ENCODE measurements around the gene LRRC4C. TPM values are rescaled to one million over a fixed set of nuclear protein-coding genes. Genes with fewer than 3 reads are reported as not detected.

Gene LRRC4C
- total and polyA plus RNA-seq, 2 donors (not counting 3 experiments of a cell fraction or from before 2014, with no cell fraction given), result not detected

DNA sequence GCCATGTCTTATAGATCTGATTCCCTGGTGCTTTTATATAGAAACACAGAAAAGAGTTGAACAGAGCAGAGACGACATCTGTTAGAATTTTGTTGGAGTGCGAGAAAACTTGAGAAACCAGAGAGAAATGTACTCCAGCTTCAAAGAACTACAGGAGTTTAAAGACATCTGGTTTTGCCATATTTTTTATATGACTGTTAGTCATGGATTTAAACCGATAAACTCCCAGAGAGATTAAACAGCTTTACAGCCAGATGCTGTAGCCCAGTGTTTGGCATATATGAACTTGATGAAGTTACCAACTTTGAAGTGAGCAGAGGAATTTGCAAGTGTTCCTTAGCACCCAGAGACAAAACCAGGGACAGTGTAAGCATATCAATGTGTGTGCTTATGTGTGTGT lies 1083.1 kb downstream of the LRRC4C start:
- no peaks in the 10 kb centered on the region for H3K36me3 ChIP-seq (ENCODE audit: control insufficient read depth in 2 of 2, extremely low read depth in 1 of 2, insufficient read depth in 2 of 2, low read length in 2 of 2)
- no peaks in the 10 kb centered on the region for H3K27me3 ChIP-seq (ENCODE audit: control insufficient read depth in 2 of 2, insufficient read depth in 2 of 2, low read length in 2 of 2)

More for the DNA sequence above, 1083.1 kb downstream of the LRRC4C start:
- POLR2A ChIA-PET, result no interaction called here
- Histone ChIP-seq H4K20me1 (replicated peaks; ENCODE audit: control insufficient read depth, extremely low read depth, insufficient read depth, low read length) (no peaks in the 10 kb centered on the region), H3K4me2 (ENCODE audit: insufficient read depth, low read length) (no peak overlapping the region), H3K9me3 (replicated peaks; ENCODE audit: control insufficient read depth, insufficient read depth, low read length) (no peaks in the 10 kb centered on the region), H3K4me1 (ENCODE audit: control insufficient read depth, extremely low read depth, insufficient read depth, low read length) (no peaks in the 10 kb centered on the region), H3K9ac (replicated peaks; ENCODE audit: extremely low read depth, insufficient read depth, low read length) (no peak overlapping the region), H3K27ac (ENCODE audit: insufficient read depth, low read depth, low read length) (no peak overlapping the region), H3K79me2 (ENCODE audit: control insufficient read depth, insufficient read depth, low read length) (no peaks in the 10 kb centered on the region), H3K4me3 (replicated peaks in 1 of 3; ENCODE audit: insufficient read depth in 1 of 3, low read depth in 1 of 3, low read length in 3 of 3) (no peak overlapping the region), H3K9me1 (replicated peaks; ENCODE audit: control insufficient read depth, extremely low read depth, insufficient read depth, low read length) (no peaks in the 10 kb centered on the region), H2AFZ (ENCODE audit: low read depth, low read length) (no peak overlapping the region)
- no TSS peak for BruUV-seq (replicated peaks)
- FAIRE-seq, result no peak
- CTCF ChIA-PET, result no interaction called here
- dilution Hi-C loops (cut with MboI; ENCODE audit: extremely low pct_ligation_motif_present, low sequenced_read_pairs), result no loop called here
- no peak for DNase-seq (ENCODE audit: low read depth, low spot score)
- TF ChIP-seq EZH2 (IDR thresholded peaks at IDR 0.05; ENCODE audit: borderline replicate concordance, low read depth, low read length, severe bottlenecking) (no peak), FOS (IDR thresholded peaks at IDR 0.05; ENCODE audit: borderline replicate concordance, insufficient read depth, low read length) (no peak), GATA2 (IDR thresholded peaks at IDR 0.05; ENCODE audit: insufficient read depth, insufficient read length, low read depth, low read length) (no peak), POLR2AphosphoS5 (IDR thresholded peaks at IDR 0.05; ENCODE audit: insufficient read depth, low read depth, low read length) (no peak), MYC (IDR thresholded peaks at IDR 0.05; ENCODE audit: low read depth, low read length) (no peak), JUN (IDR thresholded peaks at IDR 0.05; ENCODE audit: borderline replicate concordance, insufficient read depth, insufficient read length, low read depth) (no peak), POLR2A (IDR thresholded peaks at IDR 0.05; ENCODE audit: low read depth, low read length) (no peak)
- TF ChIP-seq, protein P1, sequence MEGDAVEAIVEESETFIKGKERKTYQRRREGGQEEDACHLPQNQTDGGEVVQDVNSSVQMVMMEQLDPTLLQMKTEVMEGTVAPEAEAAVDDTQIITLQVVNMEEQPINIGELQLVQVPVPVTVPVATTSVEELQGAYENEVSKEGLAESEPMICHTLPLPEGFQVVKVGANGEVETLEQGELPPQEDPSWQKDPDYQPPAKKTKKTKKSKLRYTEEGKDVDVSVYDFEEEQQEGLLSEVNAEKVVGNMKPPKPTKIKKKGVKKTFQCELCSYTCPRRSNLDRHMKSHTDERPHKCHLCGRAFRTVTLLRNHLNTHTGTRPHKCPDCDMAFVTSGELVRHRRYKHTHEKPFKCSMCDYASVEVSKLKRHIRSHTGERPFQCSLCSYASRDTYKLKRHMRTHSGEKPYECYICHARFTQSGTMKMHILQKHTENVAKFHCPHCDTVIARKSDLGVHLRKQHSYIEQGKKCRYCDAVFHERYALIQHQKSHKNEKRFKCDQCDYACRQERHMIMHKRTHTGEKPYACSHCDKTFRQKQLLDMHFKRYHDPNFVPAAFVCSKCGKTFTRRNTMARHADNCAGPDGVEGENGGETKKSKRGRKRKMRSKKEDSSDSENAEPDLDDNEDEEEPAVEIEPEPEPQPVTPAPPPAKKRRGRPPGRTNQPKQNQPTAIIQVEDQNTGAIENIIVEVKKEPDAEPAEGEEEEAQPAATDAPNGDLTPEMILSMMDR (IDR thresholded peaks at IDR 0.05; ENCODE audit: extremely low read depth in 1 of 2, insufficient read depth in 1 of 2, low read depth in 1 of 2, low read length in 2 of 2), result no peak
- TF ChIP-seq, protein P2, sequence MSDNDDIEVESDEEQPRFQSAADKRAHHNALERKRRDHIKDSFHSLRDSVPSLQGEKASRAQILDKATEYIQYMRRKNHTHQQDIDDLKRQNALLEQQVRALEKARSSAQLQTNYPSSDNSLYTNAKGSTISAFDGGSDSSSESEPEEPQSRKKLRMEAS (IDR thresholded peaks at IDR 0.05; ENCODE audit: insufficient read depth, insufficient read length), result no peak
- intact Hi-C loops (cut with micrococcal nuclease), result no loop called here

Data from endothelial cell of umbilical vein (primary cell).